DOHH2 (cell line): ENCODE data around the gene GPR75.

Experiments used
- EZH2phosphoT487 ChIP-seq: fragments of 200-600 bp; sonication (generic); IDR thresholded peaks from 2 replicates; pipeline ENCODE4 v1.6.1; 2017; ENCODE audit warnings: borderline replicate concordance, mild to moderate bottlenecking, antibody characterized with exemption, low read length, moderate library complexity, mixed read lengths
- TF ChIP-seq, protein P1 (sequence below): fragments of 200-600 bp; sonication (generic); IDR thresholded peaks from one replicate; pipeline ENCODE4 v1.5.1; 2014; ENCODE audit warnings: antibody characterized with exemption, mild to moderate bottlenecking, low read depth, low read length; ENCODE audit not compliant: poor library complexity, severe bottlenecking

DNA sequence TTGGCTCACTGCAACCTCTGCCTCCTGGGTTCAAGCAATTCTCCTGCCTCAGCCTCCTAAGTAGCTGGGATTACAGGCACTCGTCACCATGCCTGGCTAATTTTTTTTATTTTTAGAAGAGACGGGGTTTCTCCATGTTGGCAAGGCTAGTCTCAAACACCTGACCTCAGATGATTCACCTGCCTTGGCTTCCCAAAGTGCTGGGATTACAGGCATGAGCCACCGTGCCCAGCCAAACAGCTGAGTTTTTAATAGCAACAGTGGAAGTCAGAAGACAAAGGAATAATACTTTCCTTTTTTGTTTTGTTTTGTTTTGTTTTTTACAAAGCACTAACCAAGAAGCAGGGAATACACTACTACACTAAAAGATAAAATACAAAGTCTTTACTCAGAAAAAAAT, 16.9 kb downstream of the GPR75 start:
- TF ChIP-seq, protein P1, sequence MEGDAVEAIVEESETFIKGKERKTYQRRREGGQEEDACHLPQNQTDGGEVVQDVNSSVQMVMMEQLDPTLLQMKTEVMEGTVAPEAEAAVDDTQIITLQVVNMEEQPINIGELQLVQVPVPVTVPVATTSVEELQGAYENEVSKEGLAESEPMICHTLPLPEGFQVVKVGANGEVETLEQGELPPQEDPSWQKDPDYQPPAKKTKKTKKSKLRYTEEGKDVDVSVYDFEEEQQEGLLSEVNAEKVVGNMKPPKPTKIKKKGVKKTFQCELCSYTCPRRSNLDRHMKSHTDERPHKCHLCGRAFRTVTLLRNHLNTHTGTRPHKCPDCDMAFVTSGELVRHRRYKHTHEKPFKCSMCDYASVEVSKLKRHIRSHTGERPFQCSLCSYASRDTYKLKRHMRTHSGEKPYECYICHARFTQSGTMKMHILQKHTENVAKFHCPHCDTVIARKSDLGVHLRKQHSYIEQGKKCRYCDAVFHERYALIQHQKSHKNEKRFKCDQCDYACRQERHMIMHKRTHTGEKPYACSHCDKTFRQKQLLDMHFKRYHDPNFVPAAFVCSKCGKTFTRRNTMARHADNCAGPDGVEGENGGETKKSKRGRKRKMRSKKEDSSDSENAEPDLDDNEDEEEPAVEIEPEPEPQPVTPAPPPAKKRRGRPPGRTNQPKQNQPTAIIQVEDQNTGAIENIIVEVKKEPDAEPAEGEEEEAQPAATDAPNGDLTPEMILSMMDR: no peak
- no peak for TF ChIP-seq EZH2phosphoT487
